Mesenteric fat pad (tissue), 1 donor: ENCODE data around the gene CFAP53. TPM values are rescaled to one million over a fixed set of nuclear protein-coding genes. Genes with fewer than 3 reads are reported as not detected.
"Not testable (repeated sequence)": the region's sequence is repeated elsewhere in the genome, so short reads cannot be mapped to it uniquely, and the experiment has no call there.

Source experiments
- DNase-seq: peaks from one replicate; pipeline ENCODE4 v3.0.0-alpha.2; 2020; ENCODE audit warnings: low spot score
- long read RNA-seq: library from polyadenylated mRNA; unstranded; transcript quantifications from one replicate; pipeline ENCODE4 v2.0.0, GENCODE V29; 2020
- total RNA-seq: library from RNA; stranded (reverse); fragmentation: NEBNext Ultra II Directional; extraction: Animal tissue kit (Norgen Biotek cat#: 25700); gene quantifications from one replicate; pipeline ENCODE4 v1.2.1, GENCODE V29; 2021
- donor health status: DM: yes; HTN: yes; CAD: no.

Gene CFAP53
- total RNA-seq: 0.16 TPM
- long read RNA-seq, partial matches to known transcripts: 1 of 1 reads
- long read RNA-seq, other reads (novel, unspliced or antisense): 0 of 1 reads

DNA sequence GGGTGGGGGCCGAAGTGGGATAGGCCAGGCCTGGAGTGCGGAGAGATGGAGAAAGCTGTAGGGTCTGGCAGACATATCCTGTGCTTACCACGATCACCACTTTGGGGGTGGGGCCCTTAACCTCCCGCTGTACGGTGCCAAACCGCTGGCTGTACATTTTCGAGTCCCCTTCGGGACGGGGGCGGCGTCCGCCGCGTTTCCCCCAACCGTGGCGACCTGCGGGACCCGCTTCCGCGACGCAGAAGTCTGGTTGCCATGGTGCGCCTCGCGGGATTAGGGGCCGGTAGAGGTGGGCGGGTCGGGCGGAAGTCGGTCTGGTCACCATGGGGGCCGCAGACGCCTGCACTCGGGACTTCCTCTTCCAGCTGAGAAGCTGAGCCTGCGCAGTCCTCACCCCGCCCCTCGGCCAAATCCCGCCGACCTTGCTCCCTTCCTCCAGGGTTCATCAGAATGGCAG, at the start of gene CFAP53:
TSS of gene CFAP53 (minus strand) at position 248 of the 457 bp plus-strand sequence. CDS start at position 157, 91 bp downstream.
- peak; percentile 97 for DNase-seq

DNA sequence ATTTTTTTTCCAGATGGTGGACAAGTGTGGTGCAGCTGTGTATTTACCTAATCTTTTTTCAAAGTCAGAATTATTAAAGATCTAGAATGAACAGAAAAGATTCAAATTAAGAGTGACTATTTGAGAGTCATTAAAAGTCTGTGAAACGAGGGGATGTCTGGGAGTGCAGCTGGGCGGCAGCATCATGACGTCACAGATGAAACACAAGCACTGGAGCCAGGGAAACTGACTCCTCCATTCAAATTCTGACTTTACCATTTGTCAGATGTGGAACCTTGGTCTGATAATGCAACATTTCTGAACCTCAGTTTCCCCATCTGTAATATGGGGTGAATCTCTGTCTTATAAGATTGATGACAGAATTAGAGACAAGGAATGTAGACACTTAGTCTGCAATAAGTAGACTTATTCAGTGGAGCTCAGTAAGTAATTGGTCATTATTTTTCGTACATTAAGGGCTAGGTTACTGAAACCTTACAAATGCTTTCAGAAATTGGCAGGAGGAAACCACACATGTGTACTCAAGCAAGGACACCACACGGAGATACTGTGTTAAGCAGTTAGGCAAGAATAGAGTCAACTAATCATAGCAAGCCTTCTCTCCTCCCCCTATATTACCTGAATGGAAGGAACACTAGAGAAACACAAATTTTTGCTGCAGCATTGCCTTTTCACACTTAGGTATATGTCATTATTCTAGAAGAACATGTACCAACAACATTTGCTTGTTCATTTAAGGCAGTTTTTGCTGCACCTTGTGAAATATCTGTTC, 49.0 kb upstream of the CFAP53 start:
- DNase-seq: no peak

DNA sequence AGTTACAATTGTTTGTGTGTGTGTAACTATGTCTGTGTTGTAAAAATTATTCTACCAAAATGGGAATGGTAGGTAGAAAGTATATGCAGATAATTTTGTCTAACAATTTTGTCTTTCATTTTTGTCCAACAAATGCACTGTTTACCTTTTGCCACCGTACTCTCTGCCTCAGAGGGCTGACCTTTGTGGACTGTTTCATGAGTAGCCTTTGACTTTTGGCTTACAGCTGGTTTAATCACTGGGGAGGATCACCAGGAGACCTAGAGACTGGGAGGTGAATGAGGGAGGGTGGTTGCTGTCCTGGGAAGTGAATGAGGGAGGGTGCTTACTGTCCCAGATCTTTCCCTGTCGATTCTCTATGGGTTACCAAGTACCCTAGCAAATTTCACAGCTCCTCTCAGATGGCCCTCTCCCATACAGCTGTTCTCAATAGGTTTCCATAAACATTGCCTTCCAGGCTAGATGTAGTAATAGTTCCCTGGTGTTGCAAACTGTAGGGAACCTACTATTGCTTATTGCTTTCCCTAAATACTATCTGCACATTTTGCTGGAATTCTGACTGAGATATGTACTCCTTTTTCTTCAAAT, 47.7 kb upstream of the CFAP53 start:
- DNase-seq: no peak

- no peak for DNase-seq
Measured at GRCh38 chr18:50313031-50313607, 46.8 kb upstream of the CFAP53 start.

DNA sequence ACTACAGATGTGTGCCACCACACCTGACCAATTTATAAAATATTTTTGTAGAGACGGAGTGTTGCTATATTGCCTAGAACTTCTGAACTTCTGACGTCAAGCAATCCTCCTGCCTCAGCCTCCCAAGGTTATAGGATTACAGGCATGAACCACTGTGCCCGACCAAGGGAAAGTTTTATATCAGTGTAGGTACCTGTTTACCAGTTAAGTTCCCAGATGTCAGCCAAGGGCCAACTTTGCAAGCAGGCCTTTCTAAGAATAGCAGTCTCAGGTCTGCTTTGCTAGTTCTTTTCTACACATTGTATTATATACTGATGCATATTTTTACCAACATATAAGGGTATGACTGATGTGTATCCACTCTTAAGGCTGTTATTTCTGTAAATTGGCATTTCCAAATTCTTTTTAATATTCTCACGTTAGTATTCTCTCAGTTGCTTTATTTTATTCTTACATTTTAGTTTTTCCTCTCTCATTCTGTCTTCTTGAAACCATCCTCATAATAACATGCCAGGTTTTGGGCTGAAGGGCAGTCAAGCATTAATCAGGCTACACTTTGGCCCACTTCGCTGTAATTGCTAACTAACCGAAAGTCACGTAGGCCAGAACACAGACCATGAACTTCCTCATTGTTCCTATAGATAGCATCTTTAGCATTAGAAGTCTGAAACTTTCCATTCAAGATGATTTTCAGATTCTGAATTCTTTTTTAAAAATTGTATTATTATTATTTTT, 46.2 kb upstream of the CFAP53 start:
- DNase-seq: no peak

DNA sequence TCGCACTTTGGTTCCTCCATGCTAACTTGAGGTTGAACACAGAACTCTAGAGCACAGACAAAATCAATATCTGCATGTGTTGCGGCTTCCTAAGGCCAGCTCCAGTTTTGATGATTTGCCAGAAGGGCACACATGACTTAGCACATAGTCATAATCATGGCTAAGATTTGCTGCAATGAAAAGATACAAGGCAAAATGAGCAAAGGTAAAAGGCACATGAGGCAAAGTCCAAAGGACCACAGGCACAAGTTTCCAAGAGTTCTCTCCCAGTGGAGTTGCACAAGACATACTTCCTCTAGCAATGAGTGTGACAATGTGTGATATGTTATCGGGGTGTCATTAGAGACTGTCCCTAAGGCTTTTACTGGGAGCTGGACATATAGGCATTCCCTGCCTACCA, 45.4 kb upstream of the CFAP53 start:
- no peak for DNase-seq

DNA sequence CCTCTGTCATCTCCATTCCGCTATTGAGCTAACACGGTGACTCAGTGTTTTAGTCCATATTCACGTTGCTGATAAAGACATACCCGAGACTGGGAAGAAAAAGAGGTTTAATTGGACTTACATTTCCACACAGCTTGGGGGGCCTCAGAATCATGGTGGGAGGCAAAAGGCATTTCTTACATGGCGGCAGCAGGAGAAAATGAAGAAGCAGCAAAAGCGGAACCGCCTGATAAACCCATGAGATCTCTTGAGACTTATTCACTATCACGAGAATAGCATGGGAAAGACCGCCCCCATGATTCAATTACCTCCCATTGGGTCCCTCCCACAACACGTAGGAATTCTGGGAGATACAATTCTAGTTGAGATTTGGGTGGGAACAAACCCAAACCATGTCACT, 43.8 kb upstream of the CFAP53 start:
- no peak for DNase-seq

GRCh38 chr18:50308851-50309250, 42.6 kb upstream of the CFAP53 start:
- not testable (repeated sequence) for DNase-seq

DNA sequence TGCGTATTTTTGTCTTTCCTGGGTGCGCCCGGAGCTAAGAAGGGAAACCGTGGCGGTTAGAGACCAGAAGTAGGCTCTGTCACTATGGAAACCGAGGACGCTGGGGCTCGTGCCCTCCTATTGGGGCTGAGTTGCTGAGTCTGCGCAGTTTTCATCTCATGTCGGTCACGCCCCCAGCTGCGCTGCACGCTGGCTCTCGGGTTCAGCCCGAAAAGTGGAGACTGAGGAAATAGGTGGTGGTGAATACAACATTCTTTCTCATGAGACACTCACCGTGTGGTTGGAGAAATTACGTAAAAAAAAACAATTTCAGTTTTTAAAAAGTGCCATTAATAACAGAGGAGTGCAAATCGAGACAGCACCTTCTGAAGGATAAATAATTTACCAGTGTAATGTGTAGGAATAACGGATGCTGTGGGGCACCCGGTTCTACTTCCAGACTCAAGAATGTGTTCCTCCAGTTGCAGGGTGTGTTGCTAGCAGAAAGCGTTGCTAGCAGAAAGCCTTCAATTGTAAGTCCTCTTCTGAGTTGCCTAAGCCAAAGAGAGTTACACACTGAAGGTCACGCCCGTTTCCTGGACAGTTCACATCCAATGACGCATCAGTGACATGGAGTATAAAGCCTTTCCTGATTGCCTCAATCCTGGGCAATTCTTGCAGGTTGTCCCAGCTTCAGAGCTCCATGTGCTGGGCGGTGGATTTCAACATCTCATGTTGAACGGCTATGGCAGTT, 41.6 kb upstream of the CFAP53 start:
- no peak for DNase-seq

GRCh38 chr18:50307400-50307737, 41.1 kb upstream of the CFAP53 start:
- DNase-seq: no peak

- no peak for DNase-seq
Measured at GRCh38 chr18:50306944-50307343, 40.6 kb upstream of the CFAP53 start.

- no peak for DNase-seq
Measured at GRCh38 chr18:50301074-50301473, 34.8 kb upstream of the CFAP53 start.

DNA sequence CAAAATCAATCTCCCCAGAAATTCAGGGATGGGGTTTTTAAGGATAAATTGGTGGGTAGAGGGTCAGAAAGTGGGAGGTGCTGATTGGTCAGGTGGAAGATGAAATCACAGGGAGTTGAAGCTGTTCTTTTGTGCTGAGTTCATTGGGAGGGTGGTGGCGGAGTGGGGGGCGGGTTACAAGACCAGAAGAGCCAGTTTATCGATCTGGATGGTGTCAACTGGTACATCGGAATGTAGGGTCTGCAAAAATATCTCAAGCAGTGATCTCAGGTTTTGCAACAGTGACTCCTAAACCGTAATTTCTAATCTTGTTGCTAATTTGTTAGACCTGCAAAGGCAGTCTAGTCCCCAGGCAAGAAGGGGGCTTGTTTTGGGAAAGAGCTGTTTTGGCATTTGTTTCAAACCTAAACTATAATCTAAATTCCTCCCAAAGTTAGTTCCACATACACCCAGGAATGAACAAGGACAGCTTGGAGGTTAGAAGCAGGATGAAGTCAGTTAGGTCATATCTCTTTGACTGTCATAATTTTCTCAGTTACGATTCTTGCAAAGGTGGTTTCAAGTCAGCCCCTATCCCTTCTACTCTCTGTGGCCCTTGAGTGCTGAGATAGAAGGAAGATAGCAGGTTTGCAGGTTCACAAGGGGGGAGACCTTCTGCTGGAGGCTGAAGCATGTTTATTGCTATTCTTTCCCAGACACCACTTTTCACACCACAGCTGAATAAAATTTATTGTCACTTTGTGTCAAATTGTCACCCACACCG, 33.5 kb upstream of the CFAP53 start:
- DNase-seq: no peak

- no peak for DNase-seq
Measured at GRCh38 chr18:50298443-50299284, 32.4 kb upstream of the CFAP53 start.

DNA sequence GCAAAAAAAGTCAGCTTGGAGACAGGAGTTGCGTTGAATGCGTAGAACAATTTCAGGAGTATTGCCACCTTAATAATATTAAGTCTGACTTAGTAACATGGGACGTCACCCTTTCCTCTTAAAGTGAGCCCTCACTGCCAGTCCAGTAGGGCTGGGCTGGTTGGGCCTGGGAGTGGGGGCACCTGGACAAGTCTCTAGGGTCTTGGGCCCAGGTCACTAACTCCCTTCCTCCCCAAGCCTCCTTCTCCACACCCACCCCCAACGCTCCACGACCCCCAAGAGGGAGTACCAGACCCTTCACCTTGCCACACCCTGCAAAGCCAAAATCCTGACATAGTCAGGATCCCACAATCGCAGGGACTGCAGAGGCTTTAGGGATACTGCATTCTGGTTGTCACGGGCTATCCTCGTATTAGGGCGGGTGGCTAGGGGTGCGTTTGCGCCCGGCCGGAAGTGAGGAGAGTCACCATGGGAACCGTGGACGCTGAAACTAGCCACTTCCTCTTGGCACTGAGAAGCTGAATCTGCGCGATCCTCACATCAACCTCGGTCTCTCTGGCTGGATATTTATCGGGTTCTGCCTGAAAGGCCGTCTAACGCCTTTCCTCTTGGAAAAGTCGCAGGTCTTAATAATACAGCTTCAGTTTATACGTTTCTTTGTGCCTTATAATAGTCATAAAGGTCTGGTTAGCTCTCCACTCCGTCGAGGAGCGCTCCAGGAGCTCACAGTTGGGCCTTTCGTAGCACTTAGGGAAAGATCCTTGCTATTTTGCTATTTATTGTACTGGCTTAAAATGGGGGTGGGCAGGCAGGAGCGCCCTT, 31.5 kb upstream of the CFAP53 start:
- DNase-seq: peak; percentile 91

GRCh38 chr18:50293039-50293438, 26.7 kb upstream of the CFAP53 start:
- no peak for DNase-seq

DNA sequence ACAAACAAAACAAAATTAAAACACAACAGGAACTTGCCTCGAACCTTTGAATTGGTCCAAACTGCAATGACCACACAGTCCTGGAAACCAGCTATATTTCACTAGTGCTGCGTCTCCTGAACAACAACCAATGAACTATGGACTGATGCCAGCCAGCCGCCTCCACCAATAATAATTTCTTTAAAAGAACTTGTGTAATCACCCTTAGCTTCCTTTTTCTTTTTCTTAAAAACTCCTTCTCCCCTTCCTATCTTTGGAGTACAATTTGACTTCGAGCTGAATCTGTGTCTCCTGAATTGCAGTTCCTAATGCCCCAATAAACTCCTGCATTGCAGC, 22.8 kb upstream of the CFAP53 start:
- DNase-seq: no peak

GRCh38 chr18:50288348-50289107, 22.2 kb upstream of the CFAP53 start:
- not testable (repeated sequence) for DNase-seq
